Skeletal muscle tissue (tissue), 4 donors: ENCODE data around the gene ITPKC. TPM values are rescaled to one million over a fixed set of nuclear protein-coding genes. Genes with fewer than 3 reads are reported as not detected.

Source experiments
- H3K27ac ChIP-seq: one replicate; pipeline ENCODE4 v1.7.0; 2013; ENCODE audit warnings: mild to moderate bottlenecking, low read depth, low read length, inconsistent platforms
- H3K27me3 ChIP-seq, 3 donors: one replicate each; pipeline ENCODE4 v1.7.0; 2013; ENCODE audit warnings: low read length in 3 of 3; ENCODE audit not compliant: control insufficient read depth in 3 of 3, insufficient read depth in 3 of 3
- H3K36me3 ChIP-seq, 3 donors: one replicate each; pipeline ENCODE4 v1.7.0; 2013; ENCODE audit warnings: low read length in 3 of 3; ENCODE audit not compliant: control insufficient read depth in 3 of 3, insufficient read depth in 3 of 3
- H3K4me1 ChIP-seq, 3 donors: one replicate each; pipeline ENCODE4 v1.7.0; 2013; ENCODE audit warnings: low read length in 3 of 3, mild to moderate bottlenecking in 3 of 3; ENCODE audit not compliant: control insufficient read depth in 3 of 3, insufficient read depth in 3 of 3
- H3K4me3 ChIP-seq, 3 donors: one replicate each; pipeline ENCODE4 v1.7.0; 2013; ENCODE audit warnings: low read length in 3 of 3
- H3K9ac ChIP-seq, 3 donors: one replicate each; pipeline ENCODE4 v1.7.0; 2013; ENCODE audit warnings: low read length in 3 of 3, mild to moderate bottlenecking in 3 of 3, moderate library complexity in 2 of 3, low read depth in 1 of 3
- H3K9me3 ChIP-seq, 3 donors: one replicate each; pipeline ENCODE4 v1.7.0; 2013; ENCODE audit warnings: low read length in 3 of 3; ENCODE audit not compliant: control insufficient read depth in 3 of 3
- total RNA-seq: library from RNA; depleted of rRNA; stranded (reverse); fragments of >200 nt; gene quantifications from one replicate; pipeline ENCODE4 v1.2.3, GENCODE V29; 2014
- donor health status: Osteomylitis.

The ITPKC gene
- total RNA-seq, 1 donor from 2014 or later, result 6.8 TPM

DNA sequence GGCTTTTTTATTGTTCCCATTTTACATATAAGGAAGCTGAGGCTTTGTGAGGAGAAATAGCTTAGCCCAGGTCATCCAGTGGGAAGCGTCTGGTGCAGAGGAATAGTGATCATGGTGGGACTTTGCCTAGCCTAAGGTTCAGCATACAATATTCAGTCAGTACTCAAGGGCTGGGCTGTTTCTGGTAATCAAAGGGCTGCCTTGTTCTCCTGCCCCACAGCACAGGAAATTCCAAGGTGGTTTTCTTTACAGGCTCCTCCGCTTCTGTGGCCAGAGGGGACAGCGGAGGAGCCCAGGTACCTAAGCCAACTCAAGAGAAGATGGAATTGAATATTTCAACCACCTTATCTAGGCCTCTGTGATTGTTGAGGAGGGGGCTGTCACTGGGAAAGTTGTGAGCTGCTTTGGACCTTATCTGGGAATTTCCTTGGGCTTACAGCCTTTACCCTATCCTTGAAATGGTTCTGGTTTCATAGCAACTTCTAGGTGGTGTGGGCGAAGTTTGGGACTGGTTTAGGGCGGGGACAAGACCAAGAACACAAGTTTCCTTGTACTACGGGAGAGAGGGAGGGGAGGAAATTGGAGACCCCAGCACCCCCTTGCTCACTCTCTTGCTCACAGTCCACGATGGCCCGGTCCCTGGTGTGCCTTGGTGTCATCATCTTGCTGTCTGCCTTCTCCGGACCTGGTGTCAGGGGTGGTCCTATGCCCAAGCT, 58.2 kb downstream of the ITPKC start, which contains the start of gene MIA:
MIA (plus strand) TSS at position 606 of the 716 bp plus-strand sequence; CDS start at position 628, 22 bp downstream.
- Histone ChIP-seq H3K4me1 (peaks cover 12 to 16% (median 14%) of the 10 kb centered on the region in 3 donors), H3K36me3 (no peaks in the 10 kb centered on the region), H3K27ac (no peak within 1 kb of the TSS)

DNA sequence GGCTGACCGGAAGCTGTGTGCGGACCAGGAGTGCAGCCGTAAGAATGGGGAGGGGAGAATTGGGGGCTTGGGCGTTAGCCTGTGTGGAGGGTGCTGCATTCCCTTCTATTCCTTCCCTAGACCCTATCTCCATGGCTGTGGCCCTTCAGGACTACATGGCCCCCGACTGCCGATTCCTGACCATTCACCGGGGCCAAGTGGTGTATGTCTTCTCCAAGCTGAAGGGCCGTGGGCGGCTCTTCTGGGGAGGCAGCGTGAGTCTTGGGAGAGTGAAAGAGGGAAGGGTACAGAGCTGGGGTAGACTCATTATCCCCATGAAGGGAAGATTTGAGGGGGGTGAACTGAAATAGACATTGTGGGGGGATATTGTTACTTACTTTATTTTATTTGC, 58.7 kb downstream of the ITPKC start:
- no peak overlapping the region for H3K4me3 ChIP-seq
- no peak overlapping the region for H3K27ac ChIP-seq
- H3K4me1 ChIP-seq, result peaks cover 12 to 16% (median 14%) of the 10 kb centered on the region in 3 donors
- no peaks in the 10 kb centered on the region for H3K9me3 ChIP-seq
- no peak overlapping the region for H3K9ac ChIP-seq
- no peaks in the 10 kb centered on the region for H3K27me3 ChIP-seq
- H3K36me3 ChIP-seq, result no peaks in the 10 kb centered on the region

More for the DNA sequence above, 58.2 kb downstream of the ITPKC start, which contains the start of gene MIA:
- Histone ChIP-seq H3K9ac (no peak within 1 kb of the TSS), H3K9me3 (no peaks in the 10 kb centered on the region), H3K4me3 (no peak within 1 kb of the TSS), H3K27me3 (no peaks in the 10 kb centered on the region)

DNA sequence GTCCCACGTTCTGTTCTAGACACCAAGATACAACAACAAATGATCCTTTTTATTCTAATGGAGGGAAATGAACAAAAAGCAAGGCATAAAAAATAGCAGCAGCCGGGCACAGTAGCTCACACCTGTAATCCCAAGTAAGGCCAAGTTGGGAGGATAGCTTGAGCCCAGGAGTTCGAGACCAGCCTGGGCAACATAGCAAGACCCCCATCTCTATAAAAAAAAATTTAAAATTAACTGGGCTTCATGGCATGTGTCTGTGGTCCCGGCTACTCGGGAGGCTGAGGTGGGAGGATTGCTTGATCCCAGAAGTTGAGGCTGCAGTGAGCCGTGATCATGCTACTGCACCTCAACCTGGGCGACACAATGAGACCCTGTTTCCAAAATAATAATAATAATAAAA, 59.5 kb downstream of the ITPKC start:
- no peak overlapping the region for H3K4me3 ChIP-seq
- H3K27ac ChIP-seq, result no peak overlapping the region

DNA sequence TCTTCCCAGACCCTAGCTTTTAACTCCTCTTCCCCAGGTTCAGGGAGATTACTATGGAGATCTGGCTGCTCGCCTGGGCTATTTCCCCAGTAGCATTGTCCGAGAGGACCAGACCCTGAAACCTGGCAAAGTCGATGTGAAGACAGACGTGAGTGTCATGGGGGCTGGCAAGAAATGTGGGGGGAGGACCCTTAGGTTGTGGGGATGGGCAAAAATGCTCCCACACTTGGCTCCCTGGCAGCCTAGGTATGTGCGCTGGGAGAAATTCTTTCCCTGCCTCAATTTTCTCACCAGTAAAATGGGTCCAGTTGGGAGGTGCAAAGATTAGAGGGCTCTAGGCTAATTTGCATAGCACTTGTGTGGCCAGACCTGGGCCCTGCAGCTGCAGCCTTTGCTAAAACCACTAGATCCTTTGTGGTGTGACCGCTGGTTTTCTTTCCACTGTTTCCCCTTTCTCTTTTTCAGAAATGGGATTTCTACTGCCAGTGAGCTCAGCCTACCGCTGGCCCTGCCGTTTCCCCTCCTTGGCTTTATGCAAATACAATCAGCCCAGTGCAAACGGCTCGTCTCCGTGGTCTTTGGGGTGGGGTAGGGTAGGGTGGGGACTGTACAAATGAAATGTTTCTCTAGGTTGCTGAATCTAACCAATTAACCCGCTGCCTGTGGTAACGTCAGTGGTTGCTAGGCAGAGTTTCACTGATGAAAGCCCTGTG, 60.2 kb downstream of the ITPKC start:
- Histone ChIP-seq H3K4me3 (peak overlapping the region; percentile 74 to 96 (median 87)), H3K36me3 (no peaks in the 10 kb centered on the region), H3K27me3 (no peaks in the 10 kb centered on the region), H3K4me1 (peaks cover 12 to 16% (median 14%) of the 10 kb centered on the region in 3 donors), H3K27ac (peak overlapping the region; percentile 89), H3K9ac (peak overlapping the region; percentile 67 to 94 (median 90)), H3K9me3 (no peaks in the 10 kb centered on the region)

More for the DNA sequence above, 59.5 kb downstream of the ITPKC start:
- no peaks in the 10 kb centered on the region for H3K36me3 ChIP-seq
- H3K9me3 ChIP-seq, result no peaks in the 10 kb centered on the region
- H3K4me1 ChIP-seq, result peaks cover 12 to 16% (median 14%) of the 10 kb centered on the region in 3 donors
- H3K9ac ChIP-seq, result no peak overlapping the region
- H3K27me3 ChIP-seq, result no peaks in the 10 kb centered on the region

DNA sequence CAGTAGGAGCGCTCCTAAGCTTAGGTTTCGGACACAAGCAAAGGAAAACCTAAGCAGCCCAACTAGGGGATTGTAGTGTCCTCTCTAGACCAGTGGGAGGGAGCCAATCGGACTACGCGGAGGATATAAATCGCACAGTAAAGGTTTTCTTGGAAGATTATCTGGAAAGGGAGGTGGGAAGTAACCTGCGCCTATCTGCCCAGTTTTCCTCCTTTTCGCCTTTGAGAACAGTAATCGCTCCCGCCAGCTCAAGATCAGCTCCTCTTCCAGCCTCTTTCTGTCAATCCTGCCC, 60.7 kb downstream of the ITPKC start:
- H3K27me3 ChIP-seq, result no peaks in the 10 kb centered on the region
- no peaks in the 10 kb centered on the region for H3K9me3 ChIP-seq
- peak overlapping the region; percentile 67 to 94 (median 90) for H3K9ac ChIP-seq
- H3K4me3 ChIP-seq, result peak overlapping the region; percentile 74 to 96 (median 87)
- peak overlapping the region; percentile 89 for H3K27ac ChIP-seq
- peaks cover 12 to 16% (median 14%) of the 10 kb centered on the region in 3 donors for H3K4me1 ChIP-seq
- no peaks in the 10 kb centered on the region for H3K36me3 ChIP-seq

DNA sequence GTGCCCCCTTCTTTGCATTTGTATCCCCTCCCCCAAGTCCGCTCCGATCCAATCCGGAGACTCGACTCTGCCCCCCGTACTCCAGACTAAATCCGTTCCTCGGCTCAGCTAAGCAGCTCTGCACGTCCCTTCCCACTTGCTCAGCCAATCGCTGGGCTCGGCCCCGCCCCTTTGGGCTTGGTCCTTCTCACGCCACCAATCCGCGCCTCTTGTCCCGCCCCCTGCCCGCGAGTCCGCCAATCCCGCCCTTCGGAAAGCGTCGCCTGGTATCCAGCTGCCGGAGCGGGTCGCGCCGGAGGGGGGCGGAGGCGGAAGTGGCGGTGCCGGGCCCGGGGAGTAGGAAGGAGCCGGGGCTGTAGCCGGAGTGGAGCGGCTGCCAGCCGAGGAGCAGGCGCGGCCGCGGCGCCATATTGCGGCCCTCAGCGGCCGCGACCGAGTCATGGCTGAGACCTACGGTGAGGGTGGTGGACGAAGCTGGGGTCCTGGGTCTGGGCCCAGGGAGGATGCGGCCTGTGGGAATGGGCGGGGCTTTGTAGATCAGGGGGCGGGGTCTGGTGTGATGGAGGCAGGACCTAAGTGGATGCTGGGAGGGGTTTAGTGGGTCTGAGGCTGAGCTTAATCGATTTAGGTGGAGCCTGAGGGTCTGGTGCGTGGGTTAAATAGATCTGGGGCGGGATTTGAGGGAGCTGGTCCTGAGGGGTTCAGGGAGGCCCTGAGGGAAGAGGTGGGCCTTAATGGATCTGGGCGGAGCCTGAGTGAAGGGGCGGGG, 61.2 kb downstream of the ITPKC start, which contains the start of gene RAB4B:
RAB4B (plus strand) TSS at position 311 of the 769 bp plus-strand sequence; CDS start at position 440, 129 bp downstream.
- Histone ChIP-seq H3K27me3 (no peaks in the 10 kb centered on the region), H3K27ac (peak within 1 kb of the TSS; percentile 89), H3K4me3 (peak within 1 kb of the TSS; percentile 83 to 96 (median 87)), H3K36me3 (no peaks in the 10 kb centered on the region), H3K9me3 (no peaks in the 10 kb centered on the region), H3K4me1 (peaks cover 12 to 16% (median 14%) of the 10 kb centered on the region in 3 donors), H3K9ac (peak within 1 kb of the TSS; percentile 82 to 94 (median 90))

DNA sequence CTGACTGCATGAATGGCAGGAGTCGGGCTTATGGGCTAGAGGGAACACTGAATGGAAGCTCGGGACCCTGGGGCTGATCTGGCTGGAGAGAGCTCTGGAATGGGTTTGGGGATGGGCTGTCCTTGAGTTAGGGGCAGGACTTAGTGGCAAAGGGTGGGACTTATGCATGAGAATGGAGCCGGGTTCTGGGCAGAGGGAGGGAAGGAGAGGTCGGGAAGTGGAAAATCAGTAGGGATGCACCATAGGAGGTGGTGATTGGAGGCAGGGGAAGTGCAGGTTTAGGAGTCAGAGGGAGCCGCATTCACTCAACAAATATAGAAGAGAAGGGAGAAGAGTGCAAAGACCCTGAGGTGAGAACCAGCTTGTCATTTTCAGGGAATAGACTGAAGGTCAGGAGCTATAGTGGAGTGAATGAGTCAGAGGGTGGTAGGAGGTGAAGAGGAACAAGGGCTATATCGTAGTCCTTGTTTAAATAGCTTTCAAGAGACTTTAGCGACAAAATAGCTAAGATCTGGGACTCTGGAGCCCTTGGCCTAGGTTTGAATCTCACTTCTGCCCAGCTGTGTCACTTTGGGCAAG, 61.9 kb downstream of the ITPKC start:
- Histone ChIP-seq H3K9me3 (no peaks in the 10 kb centered on the region), H3K27ac (peak overlapping the region; percentile 89), H3K4me1 (peaks cover 12 to 16% (median 14%) of the 10 kb centered on the region in 3 donors), H3K36me3 (no peaks in the 10 kb centered on the region), H3K9ac (peak overlapping the region; percentile 23 to 82 (median 82)), H3K27me3 (no peaks in the 10 kb centered on the region), H3K4me3 (peak overlapping the region; percentile 79 to 83 (median 83))

DNA sequence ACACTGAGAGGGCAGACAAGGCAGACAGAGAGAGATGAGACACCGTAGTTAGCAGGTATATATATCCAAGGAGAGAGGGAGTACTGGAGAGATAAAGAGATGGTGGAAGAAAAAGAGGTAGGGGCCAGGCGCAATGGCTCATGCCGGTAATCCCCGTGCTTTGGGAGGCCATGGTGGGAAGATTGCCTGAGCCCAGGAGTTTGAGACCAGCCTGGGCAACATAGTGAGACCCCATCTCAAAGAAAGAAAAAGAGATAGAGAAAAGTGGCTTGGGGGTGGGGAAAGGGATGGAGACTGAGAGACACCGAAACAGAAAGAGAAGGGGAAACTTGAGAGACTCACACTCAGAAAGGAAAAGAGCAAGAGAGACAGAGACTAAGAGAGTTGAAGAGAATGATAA, 63.7 kb downstream of the ITPKC start:
- no peak overlapping the region for H3K27ac ChIP-seq
- peaks cover 12 to 16% (median 14%) of the 10 kb centered on the region in 3 donors for H3K4me1 ChIP-seq
- no peak overlapping the region for H3K4me3 ChIP-seq
- no peak overlapping the region for H3K9ac ChIP-seq
- H3K9me3 ChIP-seq, result no peaks in the 10 kb centered on the region
- H3K27me3 ChIP-seq, result no peaks in the 10 kb centered on the region
- peaks cover 0 to 2% (median under 1%) of the 10 kb centered on the region in 3 donors for H3K36me3 ChIP-seq

DNA sequence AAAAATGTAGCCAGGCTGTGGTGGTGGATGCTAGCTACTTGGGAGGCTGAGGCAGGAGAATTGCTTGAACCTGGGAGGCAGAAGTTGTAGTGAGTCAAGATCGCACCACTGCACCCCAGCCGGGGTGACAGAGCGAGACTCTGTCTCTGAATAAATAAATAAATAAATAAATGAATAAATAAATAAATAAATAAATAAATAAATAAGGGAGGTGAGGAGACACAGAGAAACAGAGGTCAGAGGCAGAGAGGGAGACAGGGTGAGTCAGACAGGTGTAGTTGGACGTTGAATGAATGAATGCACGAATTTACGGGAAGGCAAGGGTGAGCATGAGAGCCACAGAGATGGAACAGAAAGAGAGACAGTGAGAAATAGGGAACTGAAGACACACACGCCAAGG, 64.2 kb downstream of the ITPKC start:
- Histone ChIP-seq H3K27me3 (no peaks in the 10 kb centered on the region), H3K4me1 (peaks cover 12 to 16% (median 14%) of the 10 kb centered on the region in 3 donors), H3K36me3 (peaks cover 0 to 3% (median 2%) of the 10 kb centered on the region in 3 donors), H3K9ac (no peak overlapping the region), H3K9me3 (no peaks in the 10 kb centered on the region), H3K27ac (no peak overlapping the region), H3K4me3 (no peak overlapping the region)
